GM10248 (cell line): Measurements from ENCODE around the gene AATF.
A peak's percentile ranks its signal among the peaks of the same experiment; 100 is the strongest.

ENCODE experiments used
- CTCF ChIA-PET: fragments of 300-600 bp; sonication (Branson Sonifier 250); formaldehyde crosslinking; extraction: SDS; loops from one replicate; lab custom pipeline; 2021; ENCODE audit warnings: antibody characterized with exemption; lab: Yijun Ruan, JAX
- POLR2A ChIA-PET: fragments of 350-650 bp; sonication (Branson Sonifier 250); formaldehyde crosslinking; extraction: SDS; loops from one replicate; lab custom pipeline; 2020; ENCODE audit warnings: antibody characterized with exemption; lab: Yijun Ruan, JAX
- DNase-seq: peaks from one replicate; pipeline ENCODE4 v3.0.0; 2012; ENCODE audit errors: extremely low spot score
- TF ChIP-seq, protein P1 (sequence below): IDR thresholded peaks from 2 replicates; pipeline ENCODE4 v1.5.1; 2012; ENCODE audit warnings: mild to moderate bottlenecking, low read depth; ENCODE audit errors: extremely low read depth, missing control alignments, control extremely low read depth

AATF gene

DNA sequence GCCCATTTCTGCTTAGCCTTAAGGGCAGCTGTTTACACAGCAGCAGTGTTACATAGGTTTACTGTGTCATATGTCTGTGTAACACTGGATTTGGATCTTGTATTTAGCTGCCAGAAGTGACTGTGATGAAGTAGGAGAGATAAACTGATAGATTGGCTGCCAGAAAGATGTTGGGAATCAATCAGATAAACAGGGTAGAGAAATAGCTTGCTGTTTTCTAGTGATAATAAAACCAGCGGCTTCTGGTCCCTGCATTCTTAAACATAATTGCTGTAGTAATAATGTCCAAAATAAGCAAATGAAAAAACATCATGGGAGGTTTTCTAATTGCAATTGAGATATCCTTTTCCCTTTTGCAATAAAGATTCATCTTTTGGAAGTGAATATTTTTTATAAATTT is 68.7 kb downstream of the AATF start:
- ChIA-PET POLR2A (no interaction called here), CTCF (interaction anchor here (1.4 to 1.8 kb wide), 2 partner anchors 11 to 30 kb away, joined by 4 read pairs; no protein-coding TSS in a partner anchor)
- DNase-seq, result no peak
- TF ChIP-seq, protein P1, sequence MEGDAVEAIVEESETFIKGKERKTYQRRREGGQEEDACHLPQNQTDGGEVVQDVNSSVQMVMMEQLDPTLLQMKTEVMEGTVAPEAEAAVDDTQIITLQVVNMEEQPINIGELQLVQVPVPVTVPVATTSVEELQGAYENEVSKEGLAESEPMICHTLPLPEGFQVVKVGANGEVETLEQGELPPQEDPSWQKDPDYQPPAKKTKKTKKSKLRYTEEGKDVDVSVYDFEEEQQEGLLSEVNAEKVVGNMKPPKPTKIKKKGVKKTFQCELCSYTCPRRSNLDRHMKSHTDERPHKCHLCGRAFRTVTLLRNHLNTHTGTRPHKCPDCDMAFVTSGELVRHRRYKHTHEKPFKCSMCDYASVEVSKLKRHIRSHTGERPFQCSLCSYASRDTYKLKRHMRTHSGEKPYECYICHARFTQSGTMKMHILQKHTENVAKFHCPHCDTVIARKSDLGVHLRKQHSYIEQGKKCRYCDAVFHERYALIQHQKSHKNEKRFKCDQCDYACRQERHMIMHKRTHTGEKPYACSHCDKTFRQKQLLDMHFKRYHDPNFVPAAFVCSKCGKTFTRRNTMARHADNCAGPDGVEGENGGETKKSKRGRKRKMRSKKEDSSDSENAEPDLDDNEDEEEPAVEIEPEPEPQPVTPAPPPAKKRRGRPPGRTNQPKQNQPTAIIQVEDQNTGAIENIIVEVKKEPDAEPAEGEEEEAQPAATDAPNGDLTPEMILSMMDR, result no peak

GRCh38 chr17:37019117-37019740 is 70.5 kb downstream of the AATF start:
- ChIA-PET POLR2A (no interaction called here), CTCF (interaction anchor here (1.0 to 1.7 kb wide), 3 partner anchors 14 to 28 kb away, joined by 3 to 7 read pairs (median 4); no protein-coding TSS in a partner anchor)
- TF ChIP-seq, protein P1, result no peak
- no peak for DNase-seq

- TF ChIP-seq, protein P1, result no peak
- no peak for DNase-seq
- CTCF ChIA-PET, result interaction anchor here (1.2 to 1.7 kb wide), 2 partner anchors 14 to 27 kb away, joined by 3 to 4 read pairs; no protein-coding TSS in a partner anchor
- POLR2A ChIA-PET, result no interaction called here
Measured at GRCh38 chr17:37019741-37020129, 71.0 kb downstream of the AATF start.

DNA sequence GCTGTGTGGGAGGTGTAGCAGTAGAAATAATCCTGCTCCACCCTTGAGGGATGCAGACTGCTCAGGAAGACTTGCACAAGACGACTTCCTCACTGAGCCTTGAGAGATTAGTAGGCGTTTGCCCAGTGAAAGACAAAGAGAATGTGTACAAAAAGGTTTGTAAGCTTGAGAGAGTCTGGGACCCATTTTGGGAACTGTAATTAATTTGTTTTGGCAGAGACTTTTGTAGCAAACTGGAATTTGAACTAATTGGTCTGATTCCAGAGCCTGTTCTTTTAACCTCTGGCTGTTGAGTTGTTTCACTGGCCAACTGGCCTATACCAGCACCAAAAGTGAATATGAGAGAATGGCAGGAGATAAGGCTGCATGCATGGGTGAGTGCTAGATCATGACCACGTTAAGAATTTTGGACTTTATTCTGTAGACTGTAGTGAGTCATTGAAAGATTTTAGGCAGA is 75.5 kb downstream of the AATF start:
- ChIA-PET CTCF (no interaction called here), POLR2A (no interaction called here)
- TF ChIP-seq, protein P1, result no peak
- DNase-seq, result no peak

- DNase-seq, result no peak
- TF ChIP-seq, protein P1, result no peak
- POLR2A ChIA-PET, result no interaction called here
- CTCF ChIA-PET, result no interaction called here
Measured at GRCh38 chr17:37025238-37025637, 76.5 kb downstream of the AATF start.

DNA sequence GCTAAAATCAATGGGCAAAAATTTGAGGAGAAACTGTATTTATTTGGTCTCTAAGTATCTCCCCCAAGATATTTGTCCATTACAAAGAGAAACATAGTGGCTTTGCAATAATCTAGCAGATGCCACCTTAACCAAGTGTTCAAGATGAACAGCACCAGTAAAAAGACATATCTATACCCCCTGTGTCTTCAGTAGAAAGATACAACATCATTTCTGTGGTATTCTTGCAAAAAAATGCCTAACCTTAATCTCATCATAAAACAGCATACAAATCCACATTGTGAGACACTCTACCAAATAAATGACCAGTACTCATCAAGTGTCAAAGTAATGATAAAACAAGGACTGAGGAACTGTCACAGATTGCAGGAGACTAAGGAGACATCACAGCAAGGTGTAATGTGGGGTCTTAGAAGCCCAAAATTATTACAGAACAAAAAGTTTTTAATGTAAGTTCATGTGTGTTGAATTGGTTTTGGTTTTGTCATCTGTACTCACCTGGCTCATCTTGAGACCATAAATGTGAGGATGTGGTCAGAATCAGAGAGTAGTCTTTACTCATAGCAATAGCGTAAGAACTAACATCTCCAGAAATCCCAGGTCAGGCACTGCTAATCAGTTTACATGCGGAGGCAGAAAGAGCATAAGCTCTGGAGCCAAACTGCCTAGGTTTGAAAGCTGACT is 77.2 kb downstream of the AATF start:
- POLR2A ChIA-PET, result no interaction called here
- CTCF ChIA-PET, result interaction anchor here (0.7 to 1.2 kb wide), 2 partner anchors 22 to 38 kb away, joined by 3 to 6 read pairs; no protein-coding TSS in a partner anchor
- TF ChIP-seq, protein P1, result no peak
- DNase-seq, result peak; percentile 56
